H1 (cell line): ENCODE results near the gene PPP1R9A. TPM values are rescaled to one million over a fixed set of nuclear protein-coding genes. Genes with fewer than 3 reads are reported as not detected.

Source experiments
- CBX5 ChIP-seq: fragments of 300-800, 300-1000 bp; sonication (generic); IDR thresholded peaks from 2 replicates; pipeline ENCODE4 v1.7.1; 2016; ENCODE audit warnings: antibody characterized with exemption, low read length, low read depth
- RAD21 ChIP-seq, 2 experiments: IDR thresholded peaks in 1 of 2; conservative IDR thresholded peaks in 1 of 2; 2 replicates each; pipeline ENCODE4 v1.6.1; 2011; ENCODE audit warnings: low read depth in 2 of 2, low read length in 2 of 2, improper control_type of control experiment in 1 of 2, inconsistent platforms in 1 of 2, mild to moderate bottlenecking in 1 of 2, moderate library complexity in 1 of 2
- polyA plus RNA-seq, 7 experiments: library from polyadenylated mRNA; depleted of rRNA in 3 of 7; stranded (reverse) in 5 of 7; unstranded in 2 of 7; fragments of >200 nt in 5 of 7; fragments of 200-250 nt in 2 of 7; gene quantifications; 1 replicate in 5 of 7; 2 replicates in 1 of 7; 4 replicates in 1 of 7; pipeline versions ENCODE4 v1.2.1 to v1.2.3, GENCODE V29; 2011 to 2013; ENCODE audit warnings: missing spikeins in 2 of 7, mixed read lengths in 2 of 7
- total RNA-seq: library from RNA; stranded (reverse); fragmentation: NEBNext Ultra II Directional; extraction: Animal tissue kit (Norgen Biotek cat#: 25700); gene quantifications from 2 replicates; pipeline ENCODE4 v1.2.1, GENCODE V29; 2021

Gene PPP1R9A
- total and polyA plus RNA-seq, 2 of the 8 experiments (the other 6 are each of a cell fraction or from before 2014, with no cell fraction given): 3.0 to 20.3 TPM

DNA sequence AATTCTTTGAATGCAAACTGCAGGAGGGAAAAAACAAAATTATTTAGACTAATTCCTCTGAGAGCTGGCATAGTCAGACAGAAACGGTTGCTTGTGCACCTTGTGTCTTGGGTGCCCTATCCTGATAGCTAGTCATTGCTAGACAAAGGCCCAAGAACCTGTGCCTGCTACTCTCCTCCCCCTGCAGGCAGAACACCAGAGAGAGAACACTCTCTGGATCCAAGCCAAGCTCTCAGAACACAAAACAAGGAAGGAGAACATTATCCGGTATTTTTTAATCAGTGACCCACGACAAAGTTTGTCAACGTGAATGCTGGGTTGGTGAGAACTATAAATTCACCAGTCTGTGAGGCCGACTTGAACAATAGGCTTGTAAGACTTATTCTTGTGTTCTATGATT lies 18.8 kb upstream of the PPP1R9A start (continued):
- peak; percentile 27 to 52 for TF ChIP-seq RAD21 (IDR thresholded peaks at IDR 0.05 in 1 of 2, conservative IDR thresholded peaks at IDR 0.05 in 1 of 2; ENCODE audit: low read depth in 2 of 2, low read length in 2 of 2)
- TF ChIP-seq CBX5: no peak
